CD8-positive, alpha-beta memory T cell (primary cell): Measurements from ENCODE around the gene UBAP1. TPM values are rescaled to one million over a fixed set of nuclear protein-coding genes. Genes with fewer than 3 reads are reported as not detected.
"Not testable (repeated sequence)": the region's sequence is repeated elsewhere in the genome, so short reads cannot be mapped to it uniquely, and the experiment has no call there.

Experiments
- CTCF ChIA-PET: fragments of 350-600 bp; sonication (Branson Sonifier 250); formaldehyde crosslinking; loops from one replicate; lab custom pipeline; 2021; ENCODE audit warnings: antibody characterized with exemption; lab: Charles Lee
- POLR2A ChIA-PET: fragments of 350-600 bp; sonication (Branson Sonifier 250); formaldehyde crosslinking; loops from one replicate; lab custom pipeline; 2021; ENCODE audit warnings: antibody characterized with exemption; lab: Charles Lee
- DNase-seq, 5 donors: peaks; one replicate each; pipeline versions ENCODE4 v3.0.0 to v3.0.0-alpha.2; 2020 to 2022; ENCODE audit warnings: mixed read lengths in 1 of 5
- H3K27ac ChIP-seq: one replicate; pipeline ENCODE4 v1.7.0; 2013; ENCODE audit warnings: low read depth, mild to moderate bottlenecking, low read length, moderate library complexity
- H3K27me3 ChIP-seq: 2 replicates; pipeline ENCODE4 v1.7.0; 2013; ENCODE audit warnings: low read length, mild to moderate bottlenecking; ENCODE audit not compliant: insufficient read depth, poor library complexity, severe bottlenecking
- H3K36me3 ChIP-seq: 2 replicates; pipeline ENCODE4 v1.7.0; 2013; ENCODE audit warnings: mild to moderate bottlenecking, low read length, moderate library complexity; ENCODE audit not compliant: insufficient read depth
- H3K4me1 ChIP-seq: 2 replicates; pipeline ENCODE4 v1.7.0; 2013; ENCODE audit warnings: mild to moderate bottlenecking, low read length, moderate library complexity; ENCODE audit not compliant: insufficient read depth
- H3K4me3 ChIP-seq: 2 replicates; pipeline ENCODE4 v1.7.0; 2013; ENCODE audit warnings: mild to moderate bottlenecking, low read length
- H3K9me3 ChIP-seq: 2 replicates; pipeline ENCODE4 v1.7.0; 2013; ENCODE audit warnings: mild to moderate bottlenecking, low read length
- H3K27ac Mint-ChIP-seq, 8 donors: one replicate each; pipeline ENCODE4 v1.8.0; 2020 to 2021; ENCODE audit warnings: mixed read lengths in 8 of 8, mild to moderate bottlenecking in 6 of 8, inconsistent platforms in 3 of 8, moderate library complexity in 3 of 8
- H3K27me3 Mint-ChIP-seq, 2 donors: one replicate each; pipeline ENCODE4 v1.8.0; 2020 to 2021; ENCODE audit warnings: mixed read lengths in 2 of 2, mild to moderate bottlenecking in 1 of 2, moderate library complexity in 1 of 2
- H3K36me3 Mint-ChIP-seq, 3 donors: one replicate each; pipeline ENCODE4 v1.8.0; 2020 to 2021; ENCODE audit warnings: mixed read lengths in 3 of 3, inconsistent platforms in 1 of 3, mild to moderate bottlenecking in 1 of 3
- H3K4me1 Mint-ChIP-seq, 3 donors: one replicate each; pipeline ENCODE4 v1.8.0; 2020 to 2021; ENCODE audit warnings: mixed read lengths in 3 of 3, inconsistent platforms in 1 of 3, mild to moderate bottlenecking in 1 of 3
- H3K4me3 Mint-ChIP-seq, 7 donors: one replicate each; pipeline ENCODE4 v1.8.0; 2020 to 2021; ENCODE audit warnings: mixed read lengths in 7 of 7, mild to moderate bottlenecking in 6 of 7, moderate library complexity in 4 of 7, inconsistent platforms in 2 of 7
- H3K9me3 Mint-ChIP-seq, 5 donors: one replicate each; pipeline ENCODE4 v1.8.0; 2020 to 2022; ENCODE audit warnings: mixed read lengths in 5 of 5, mild to moderate bottlenecking in 3 of 5, moderate library complexity in 2 of 5, inconsistent platforms in 1 of 5
- polyA plus RNA-seq: library from polyadenylated mRNA; unstranded; fragments of 300-500 nt; fragmentation: Illumina TruSeq; gene quantifications from one replicate; pipeline ENCODE4 v1.2.3, GENCODE V29; 2021
- total RNA-seq, 2 experiments: library from RNA; stranded (reverse); gene quantifications; one replicate each; pipeline ENCODE4 v1.2.3, GENCODE V29; 2021

UBAP1 gene
- total and polyA plus RNA-seq, 3 experiments from 2014 or later, result 39.0 to 50.2 (median 39.7) TPM

GRCh38 chr9:34187891-34188240, 9.0 kb downstream of the UBAP1 start:
- H3K36me3 Mint-ChIP-seq, result peaks cover 0 to 31% (median 0%) of the 10 kb centered on the region in 3 donors
- no peaks in the 10 kb centered on the region for H3K27me3 Mint-ChIP-seq
- CTCF ChIA-PET, result no interaction called here

DNA sequence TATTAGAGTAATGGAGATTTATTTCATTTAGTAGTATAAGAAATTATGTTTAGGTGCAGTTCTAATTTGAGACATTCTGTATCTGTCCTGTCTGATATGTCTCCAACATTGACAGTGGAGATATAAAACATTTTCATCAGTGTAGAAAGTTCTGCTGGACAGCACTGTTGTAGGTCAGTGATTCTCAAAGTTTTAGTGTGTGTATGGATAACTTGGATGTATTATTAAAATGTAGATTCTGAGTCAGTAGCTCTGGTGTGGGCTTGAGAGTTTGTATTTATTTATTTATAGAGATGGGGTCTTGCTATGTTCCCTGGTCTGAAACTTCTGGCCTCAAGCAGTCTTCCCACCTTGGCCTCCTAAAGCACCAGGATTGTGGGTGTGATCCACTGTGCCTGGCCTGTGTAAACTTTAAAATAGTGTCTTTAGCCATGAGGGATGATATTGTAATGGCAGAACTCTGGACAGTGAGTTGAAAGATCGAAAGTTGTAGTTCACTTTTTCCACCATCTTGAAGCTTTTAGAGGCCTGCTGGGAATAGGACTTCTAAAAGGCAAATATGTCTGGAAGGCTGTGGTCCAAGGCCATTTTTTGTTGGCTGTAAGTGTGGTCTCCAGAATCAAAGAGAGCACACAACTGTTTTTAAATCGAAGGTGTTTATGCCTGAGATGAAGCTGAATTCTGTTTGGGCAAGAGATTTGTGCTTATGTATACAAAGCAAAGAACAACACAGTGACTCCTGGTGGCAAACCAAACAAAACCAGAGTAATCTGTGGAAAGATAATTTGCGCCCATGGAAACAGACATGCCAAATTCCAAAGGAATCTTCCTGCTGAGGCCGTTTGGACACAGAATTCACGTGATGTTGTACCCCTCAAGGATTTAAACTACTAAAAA, 12.4 kb downstream of the UBAP1 start:
- H3K27me3 Mint-ChIP-seq, result no peaks in the 10 kb centered on the region
- H3K4me1 ChIP-seq, result peaks cover 30% of the 10 kb centered on the region

More at GRCh38 chr9:34187891-34188240, 9.0 kb downstream of the UBAP1 start:
- H3K4me1 Mint-ChIP-seq, result peaks cover 46 to 72% (median 71%) of the 10 kb centered on the region in 3 donors
- peak overlapping the region in 2 of 7 donors; percentile 1 to 2 for H3K4me3 Mint-ChIP-seq
- Histone ChIP-seq H3K9me3 (no peaks in the 10 kb centered on the region), H3K4me1 (peaks cover 31% of the 10 kb centered on the region), H3K27me3 (no peaks in the 10 kb centered on the region), H3K4me3 (no peak overlapping the region), H3K36me3 (no peaks in the 10 kb centered on the region), H3K27ac (no peak overlapping the region)
- peak overlapping the region in 2 of 8 donors; percentile 18 to 71 for H3K27ac Mint-ChIP-seq
- no peak for DNase-seq
- POLR2A ChIA-PET, result interaction anchor here (0.6 to 1.5 kb wide), 2 partner anchors 9 to 32 kb away, joined by 3 to 6 read pairs; no protein-coding TSS in a partner anchor
- H3K9me3 Mint-ChIP-seq, result no peaks in the 10 kb centered on the region

DNA sequence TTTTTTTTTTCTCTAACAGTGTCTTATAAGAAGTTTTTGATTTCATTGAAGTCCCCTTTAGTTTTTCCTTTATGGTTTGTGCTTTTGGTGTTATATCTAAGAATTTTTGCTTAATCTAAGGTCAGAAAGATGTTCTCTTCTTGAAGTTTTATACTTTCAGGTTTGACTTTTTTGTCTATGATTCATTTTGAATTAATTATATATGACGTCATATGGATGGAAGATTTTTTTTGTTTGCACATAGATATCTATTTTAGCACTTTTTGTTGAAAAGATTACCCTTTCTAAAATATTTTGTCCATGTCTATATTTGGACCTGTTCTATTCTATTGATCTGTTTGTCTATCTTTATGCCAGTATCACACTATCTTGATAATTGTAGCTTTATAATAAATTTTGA, 16.3 kb downstream of the UBAP1 start:
- H3K4me3 Mint-ChIP-seq, result peak overlapping the region in 2 of 7 donors; percentile 4 to 67
- no peaks in the 10 kb centered on the region for H3K27me3 ChIP-seq
- ChIA-PET CTCF (interaction anchor here (1.0 kb wide), 1 partner anchor 16 kb away, joined by 3 read pairs; no protein-coding TSS in a partner anchor), POLR2A (interaction anchor here (0.6 kb wide), 1 partner anchor 31 kb away, joined by 3 read pairs; no protein-coding TSS in a partner anchor)
- H3K27me3 Mint-ChIP-seq, result no peaks in the 10 kb centered on the region
- H3K36me3 ChIP-seq, result no peaks in the 10 kb centered on the region
- H3K4me1 Mint-ChIP-seq, result peaks cover 60 to 78% (median 76%) of the 10 kb centered on the region in 3 donors
- H3K36me3 Mint-ChIP-seq, result peaks cover 11 to 40% (median 19%) of the 10 kb centered on the region in 3 donors
- H3K9me3 Mint-ChIP-seq, result peaks cover 0 to 4% (median 2%) of the 10 kb centered on the region in 5 donors
- H3K9me3 ChIP-seq, result no peaks in the 10 kb centered on the region
- H3K4me1 ChIP-seq, result peaks cover 41% of the 10 kb centered on the region
- no peak overlapping the region for H3K4me3 ChIP-seq
- peak overlapping the region; percentile 2 to 93 (median 79) for H3K27ac Mint-ChIP-seq
- no peak for DNase-seq
- no peak overlapping the region for H3K27ac ChIP-seq

More for the DNA sequence above, 12.4 kb downstream of the UBAP1 start:
- Histone ChIP-seq H3K27me3 (no peaks in the 10 kb centered on the region), H3K36me3 (no peaks in the 10 kb centered on the region), H3K4me3 (no peak overlapping the region), H3K27ac (no peak overlapping the region), H3K9me3 (no peaks in the 10 kb centered on the region)
- Mint-ChIP-seq H3K9me3 (no peaks in the 10 kb centered on the region), H3K4me1 (peaks cover 58 to 79% (median 76%) of the 10 kb centered on the region in 3 donors), H3K27ac (peak overlapping the region; percentile 33 to 91 (median 76)), H3K4me3 (peak overlapping the region in 3 of 7 donors; percentile 44 to 60 (median 54)), H3K36me3 (peaks cover 4 to 25% (median 7%) of the 10 kb centered on the region in 3 donors)
- ChIA-PET POLR2A (no interaction called here), CTCF (no interaction called here)
- DNase-seq, result no peak

DNA sequence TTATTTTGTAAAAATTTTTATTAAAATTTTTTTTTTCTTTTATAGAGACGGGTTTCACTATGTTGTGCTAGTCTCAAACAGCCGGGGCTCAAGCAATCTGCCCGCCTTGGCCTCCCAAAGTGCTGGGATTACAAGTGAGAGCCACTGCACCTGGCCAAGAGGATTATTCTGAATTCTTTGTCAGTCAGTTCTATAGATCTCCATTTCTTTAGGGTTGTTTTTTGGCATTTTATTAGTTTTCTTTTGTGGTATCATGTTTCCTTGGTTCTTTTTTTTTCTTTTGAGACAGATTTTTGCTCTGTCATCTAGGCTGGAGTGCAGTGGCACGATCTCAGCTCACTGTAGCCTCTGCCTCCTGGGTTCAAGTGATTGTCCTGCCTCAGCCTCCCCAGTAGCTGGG, 18.4 kb downstream of the UBAP1 start:
- H3K27ac ChIP-seq, H3K9me3 Mint-ChIP-seq, H3K27me3 ChIP-seq, H3K27me3 Mint-ChIP-seq, H3K9me3 ChIP-seq, H3K4me3 ChIP-seq, POLR2A ChIA-PET, H3K36me3 ChIP-seq, DNase-seq, CTCF ChIA-PET: not testable (repeated sequence)
- Mint-ChIP-seq H3K4me3 (peak overlapping the region in 2 of 7 donors; percentile 3 to 28), H3K36me3 (peaks cover 11 to 47% (median 19%) of the 10 kb centered on the region in 3 donors), H3K4me1 (peaks cover 58 to 73% (median 73%) of the 10 kb centered on the region in 3 donors), H3K27ac (peak overlapping the region in 7 of 8 donors; percentile 54 to 89 (median 73))
- H3K4me1 ChIP-seq, result peaks cover 27% of the 10 kb centered on the region

DNA sequence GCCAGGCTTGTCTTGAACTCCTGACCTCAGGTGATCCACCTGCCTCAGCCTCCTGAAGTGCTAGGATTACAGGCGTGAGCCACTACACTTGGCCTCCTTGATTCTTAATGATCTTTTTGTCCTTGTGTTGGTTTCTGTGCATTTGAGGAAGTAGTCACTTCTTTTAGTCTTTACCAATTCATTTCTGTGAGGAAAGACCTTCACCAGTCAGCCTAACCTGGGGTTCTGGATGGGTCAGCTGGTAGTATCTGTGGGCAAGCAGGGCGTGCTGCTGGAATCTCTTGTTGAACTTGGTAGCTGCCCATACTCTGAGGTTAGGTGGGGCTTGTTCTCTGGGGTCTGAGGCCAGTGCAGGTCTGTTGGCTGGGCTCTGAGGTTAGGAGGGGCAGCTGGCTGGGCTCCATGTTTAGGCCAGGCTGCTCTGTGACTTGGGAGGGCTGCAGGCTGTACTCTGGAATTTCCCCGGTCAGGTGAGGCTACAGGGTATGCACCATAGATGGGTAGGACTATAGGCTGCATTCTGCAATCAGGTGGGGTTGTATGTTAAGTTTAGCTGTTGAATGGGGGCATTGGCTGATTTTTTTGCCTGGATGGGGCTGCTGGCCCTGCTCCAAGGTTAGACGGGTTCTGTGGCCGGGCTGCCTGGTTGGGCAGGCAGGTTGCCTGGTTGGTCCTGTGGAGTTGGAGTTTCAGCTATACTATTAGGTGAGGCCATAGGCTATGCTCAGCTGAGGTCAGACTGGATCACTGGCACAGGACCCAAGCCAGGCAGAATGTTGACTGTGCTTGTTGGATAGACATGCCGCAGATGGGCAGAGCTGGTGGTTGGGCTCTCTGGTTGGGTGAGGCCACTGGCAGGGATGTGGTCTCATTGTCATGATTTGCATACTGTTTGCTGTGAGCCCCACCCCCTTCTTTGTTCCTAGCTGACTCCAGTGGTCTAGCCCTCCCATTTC, 19.2 kb downstream of the UBAP1 start:
- Histone ChIP-seq H3K9me3 (no peaks in the 10 kb centered on the region), H3K4me1 (peaks cover 25% of the 10 kb centered on the region), H3K4me3 (no peak overlapping the region), H3K36me3 (no peaks in the 10 kb centered on the region), H3K27me3 (no peaks in the 10 kb centered on the region), H3K27ac (no peak overlapping the region)
- Mint-ChIP-seq H3K4me1 (peaks cover 58 to 74% (median 73%) of the 10 kb centered on the region in 3 donors), H3K27me3 (no peaks in the 10 kb centered on the region), H3K36me3 (peaks cover 11 to 51% (median 19%) of the 10 kb centered on the region in 3 donors), H3K9me3 (peaks cover 0 to 4% (median 2%) of the 10 kb centered on the region in 5 donors), H3K4me3 (peak overlapping the region in 4 of 7 donors; percentile 23 to 72 (median 55)), H3K27ac (peak overlapping the region in 7 of 8 donors; percentile 54 to 89 (median 78))
- DNase-seq, result no peak
- POLR2A ChIA-PET, result no interaction called here
- CTCF ChIA-PET, result no interaction called here

GRCh38 chr9:34200092-34200491, 21.2 kb downstream of the UBAP1 start:
- Mint-ChIP-seq H3K9me3 (peaks cover 0 to 4% (median 2%) of the 10 kb centered on the region in 5 donors), H3K4me1 (peaks cover 60 to 78% (median 73%) of the 10 kb centered on the region in 3 donors), H3K27me3 (no peaks in the 10 kb centered on the region), H3K4me3 (peak overlapping the region in 1 of 7 donors; percentile 19), H3K36me3 (peaks cover 7 to 51% (median 15%) of the 10 kb centered on the region in 3 donors), H3K27ac (peak overlapping the region in 2 of 8 donors; percentile 6 to 39)
- no peak for DNase-seq
- H3K27ac ChIP-seq, result no peak overlapping the region
- peaks cover 26% of the 10 kb centered on the region for H3K4me1 ChIP-seq
- POLR2A ChIA-PET, result no interaction called here
- no peaks in the 10 kb centered on the region for H3K27me3 ChIP-seq
- no peaks in the 10 kb centered on the region for H3K9me3 ChIP-seq
- H3K4me3 ChIP-seq, result no peak overlapping the region
- no peaks in the 10 kb centered on the region for H3K36me3 ChIP-seq
- CTCF ChIA-PET, result no interaction called here

- Mint-ChIP-seq H3K4me1 (peaks cover 53 to 74% (median 69%) of the 10 kb centered on the region in 3 donors), H3K27me3 (no peaks in the 10 kb centered on the region), H3K36me3 (peaks cover 0 to 37% (median 4%) of the 10 kb centered on the region in 3 donors), H3K27ac (peak overlapping the region in 7 of 8 donors; percentile 3 to 87 (median 37)), H3K4me3 (peak overlapping the region in 1 of 7 donors; percentile 32), H3K9me3 (no peaks in the 10 kb centered on the region)
- Histone ChIP-seq H3K9me3 (no peaks in the 10 kb centered on the region), H3K27me3 (no peaks in the 10 kb centered on the region), H3K27ac (no peak overlapping the region), H3K4me3 (no peak overlapping the region), H3K4me1 (peaks cover 16% of the 10 kb centered on the region), H3K36me3 (no peaks in the 10 kb centered on the region)
- ChIA-PET POLR2A (no interaction called here), CTCF (no interaction called here)
- DNase-seq, result no peak
Measured at GRCh38 chr9:34203275-34203991, 24.6 kb downstream of the UBAP1 start.
